ENCODE results near the gene ERC1. TPM values are rescaled to one million over a fixed set of nuclear protein-coding genes. Genes with fewer than 3 reads are reported as not detected.

Gene ERC1
- polyA plus RNA-seq, 4 donors = 36.8 to 40.8 (median 37.5) TPM

GRCh38 chr12:1463073-1463905 lies 472.3 kb downstream of the ERC1 start:
- DNase-seq (ENCODE audit: low read depth in 4 of 4, low spot score in 3 of 4) = no peak

GRCh38 chr12:1464925-1465324 lies 473.9 kb downstream of the ERC1 start:
- DNase-seq (ENCODE audit: low read depth in 4 of 4, low spot score in 3 of 4) = no peak

GRCh38 chr12:1465990-1466389 lies 475.0 kb downstream of the ERC1 start:
- no peak for DNase-seq (ENCODE audit: low read depth in 4 of 4, low spot score in 3 of 4)

GRCh38 chr12:1466481-1467154 lies 475.6 kb downstream of the ERC1 start:
- no peak for DNase-seq (ENCODE audit: low read depth in 4 of 4, low spot score in 3 of 4)

- no peak for DNase-seq (ENCODE audit: low read depth in 4 of 4, low spot score in 3 of 4)
Measured at GRCh38 chr12:1467710-1468109, 476.7 kb downstream of the ERC1 start.

- no peak for DNase-seq (ENCODE audit: low read depth in 4 of 4, low spot score in 3 of 4)
Measured at GRCh38 chr12:1469070-1469469, 478.0 kb downstream of the ERC1 start.

- no peak for DNase-seq (ENCODE audit: low read depth in 4 of 4, low spot score in 3 of 4)
Measured at GRCh38 chr12:1470051-1470450, 479.0 kb downstream of the ERC1 start.

GRCh38 chr12:1471224-1471623 lies 480.2 kb downstream of the ERC1 start:
- no peak for DNase-seq (ENCODE audit: low read depth in 4 of 4, low spot score in 3 of 4)

- no peak for DNase-seq (ENCODE audit: low read depth in 4 of 4, low spot score in 3 of 4)
Measured at GRCh38 chr12:1473418-1473817, 482.4 kb downstream of the ERC1 start.

GRCh38 chr12:1474041-1474573 lies 483.1 kb downstream of the ERC1 start:
- no peak for DNase-seq (ENCODE audit: low read depth in 4 of 4, low spot score in 3 of 4)

- DNase-seq (ENCODE audit: low read depth in 4 of 4, low spot score in 3 of 4) = peak in 2 of 4 donors; percentile 22 to 45
Measured at GRCh38 chr12:1474574-1475153, 483.6 kb downstream of the ERC1 start.

- DNase-seq (ENCODE audit: low read depth in 4 of 4, low spot score in 3 of 4) = no peak
Measured at GRCh38 chr12:1479645-1480044, 488.6 kb downstream of the ERC1 start.

- no peak for DNase-seq (ENCODE audit: low read depth in 4 of 4, low spot score in 3 of 4)
Measured at GRCh38 chr12:1481326-1481725, 490.3 kb downstream of the ERC1 start.

- no peak for DNase-seq (ENCODE audit: low read depth in 4 of 4, low spot score in 3 of 4)
Measured at GRCh38 chr12:1481906-1482305, 490.9 kb downstream of the ERC1 start.

- no peak for DNase-seq (ENCODE audit: low read depth in 4 of 4, low spot score in 3 of 4)
Measured at GRCh38 chr12:1488908-1489381, 497.9 kb downstream of the ERC1 start.

- DNase-seq (ENCODE audit: low read depth in 4 of 4, low spot score in 3 of 4) = no peak
Measured at GRCh38 chr12:1491983-1492697, 501.1 kb downstream of the ERC1 start.

GRCh38 chr12:1493781-1494565 lies 502.9 kb downstream of the ERC1 start:
- DNase-seq (ENCODE audit: low read depth in 4 of 4, low spot score in 3 of 4) = no peak

- no peak for DNase-seq (ENCODE audit: low read depth in 4 of 4, low spot score in 3 of 4)
Measured at GRCh38 chr12:1494856-1495255, 503.8 kb downstream of the ERC1 start.

GRCh38 chr12:1496162-1496900 lies 505.3 kb downstream of the ERC1 start:
- no peak for DNase-seq (ENCODE audit: low read depth in 4 of 4, low spot score in 3 of 4)

Data from right renal pelvis (tissue), 4 donors.